ENCODE results near the gene CBR1.

GRCh38 chr21:36053715-36054062 is 16.1 kb upstream of the CBR1 start:
- no peak for TF ChIP-seq POLR2AphosphoS5 (IDR thresholded peaks at IDR 0.05; ENCODE audit: borderline replicate concordance, low read depth, low read length)
- TF ChIP-seq EZH2 (IDR thresholded peaks at IDR 0.05), result no peak
- no peak for TF ChIP-seq FOXP2 (optimal IDR thresholded peaks at IDR 0.05; ENCODE audit: control extremely low read depth, extremely low read length, insufficient read depth)
